PC-3 (cell line): Measurements from ENCODE around the gene MAD1L1. TPM values are rescaled to one million over a fixed set of nuclear protein-coding genes. Genes with fewer than 3 reads are reported as not detected.

ENCODE experiments used
- ATAC-seq: fragments of 200-7000 bp; cut with Tn5 transposase; 2 replicates; pipeline ENCODE4 v1.9.1; 2020; ENCODE audit warnings: mild to moderate bottlenecking, moderate library complexity
- BruUV-seq: library from RNA; stranded (reverse); fragments of 400-500 nt; replicated peaks from 2 replicates; lab custom pipeline; 2021; lab: Mats Ljungman, UMichigan
- CTCF ChIA-PET: fragments of 300-600 bp; sonication (Branson Sonifier 250); formaldehyde crosslinking; loops from one replicate; lab custom pipeline; 2022; ENCODE audit warnings: antibody characterized with exemption; lab: Charles Lee
- POLR2A ChIA-PET: fragments of 300-600 bp; sonication (Branson Sonifier 250); formaldehyde crosslinking; loops from one replicate; lab custom pipeline; 2022; ENCODE audit warnings: antibody characterized with exemption; ENCODE audit not compliant: unreplicated experiment; lab: Charles Lee
- DNase-seq: peaks from one replicate; pipeline ENCODE4 v3.0.0-alpha.2; 2015
- H2AFZ ChIP-seq: fragments of 300-600 bp; sonication (generic); 2 replicates; pipeline ENCODE4 v1.6.0; 2016; ENCODE audit warnings: antibody characterized with exemption, low read length
- H3F3A ChIP-seq: fragments of 300-600 bp; sonication (generic); one replicate; pipeline ENCODE4 v1.6.0; 2017; ENCODE audit warnings: antibody characterized with exemption, low read length, control low read depth, mild to moderate bottlenecking; ENCODE audit not compliant: unreplicated experiment
- H3K27ac ChIP-seq: fragments of 300-600 bp; sonication (generic); 2 replicates; pipeline ENCODE4 v1.5.1; 2016; ENCODE audit warnings: mild to moderate bottlenecking, low read length
- H3K27me3 ChIP-seq: fragments of 300-600 bp; sonication (generic); 2 replicates; pipeline ENCODE4 v1.6.1; 2016; ENCODE audit warnings: low read length, mixed read lengths
- H3K36me3 ChIP-seq: fragments of 300-600 bp; sonication (generic); 2 replicates; pipeline ENCODE4 v1.6.1; 2016; ENCODE audit warnings: low read depth, mixed run types, low read length, mixed read lengths
- H3K4me1 ChIP-seq: fragments of 300-600 bp; sonication (generic); 2 replicates; pipeline ENCODE4 v1.5.1; 2016; ENCODE audit warnings: low read length; ENCODE audit not compliant: insufficient read depth
- H3K4me2 ChIP-seq: fragments of 300-600 bp; sonication (generic); 2 replicates; pipeline ENCODE4 v1.6.0; 2016; ENCODE audit warnings: low read length
- H3K4me3 ChIP-seq: fragments of 300-600 bp; sonication (generic); 2 replicates; pipeline ENCODE4 v1.5.1; 2016; ENCODE audit warnings: mild to moderate bottlenecking, low read length, mixed read lengths
- H3K79me2 ChIP-seq: fragments of 300-600 bp; sonication (generic); 2 replicates; pipeline ENCODE4 v1.6.1; 2017; ENCODE audit warnings: low read length, mixed read lengths
- H3K9ac ChIP-seq: fragments of 300-600 bp; sonication (generic); 2 replicates; pipeline ENCODE4 v1.6.0; 2016; ENCODE audit warnings: mild to moderate bottlenecking, low read length
- H3K9me2 ChIP-seq: fragments of 300-600 bp; sonication (generic); replicated peaks from 2 replicates; pipeline ENCODE4 v1.6.1; 2016; ENCODE audit warnings: mixed run types, low read length, mixed read lengths
- H3K9me3 ChIP-seq: fragments of 300-600 bp; sonication (generic); 2 replicates; pipeline ENCODE4 v1.6.1; 2016; ENCODE audit warnings: low read length, mixed read lengths
- H4K20me1 ChIP-seq: fragments of 300-600 bp; sonication (generic); 2 replicates; pipeline ENCODE4 v1.6.1; 2016; ENCODE audit warnings: low read length, mixed read lengths
- EZH2 ChIP-seq: fragments of 300-600 bp; sonication (generic); IDR thresholded peaks from one replicate; pipeline ENCODE4 v1.6.1; 2017; ENCODE audit warnings: antibody characterized with exemption, mild to moderate bottlenecking, low read length; ENCODE audit not compliant: unreplicated experiment
- EZH2phosphoT487 ChIP-seq: fragments of 300-600 bp; sonication (generic); IDR thresholded peaks from 2 replicates; pipeline ENCODE4 v1.6.1; 2018; ENCODE audit warnings: mild to moderate bottlenecking, antibody characterized with exemption, low read length, borderline replicate concordance
- intact Hi-C: fragments of 100-400 bp; cut with micrococcal nuclease; formaldehyde crosslinking; loops from 2 replicates; pipeline ENCODE4 v1.9.0; 2023
- total RNA-seq: library from RNA; depleted of rRNA; stranded (reverse); fragments of >200 nt; gene quantifications from 2 replicates; pipeline ENCODE4 v1.2.3, GENCODE V29; 2014
- TF ChIP-seq, protein P1 (sequence below): fragments of 300-600 bp; sonication (generic); conservative IDR thresholded peaks from 2 replicates; pipeline ENCODE4 v1.5.1; 2017; ENCODE audit warnings: antibody characterized with exemption, low read depth, mild to moderate bottlenecking, low read length

MAD1L1 gene
- total RNA-seq, 1 experiment from 2014 or later, result 88.4 TPM

DNA sequence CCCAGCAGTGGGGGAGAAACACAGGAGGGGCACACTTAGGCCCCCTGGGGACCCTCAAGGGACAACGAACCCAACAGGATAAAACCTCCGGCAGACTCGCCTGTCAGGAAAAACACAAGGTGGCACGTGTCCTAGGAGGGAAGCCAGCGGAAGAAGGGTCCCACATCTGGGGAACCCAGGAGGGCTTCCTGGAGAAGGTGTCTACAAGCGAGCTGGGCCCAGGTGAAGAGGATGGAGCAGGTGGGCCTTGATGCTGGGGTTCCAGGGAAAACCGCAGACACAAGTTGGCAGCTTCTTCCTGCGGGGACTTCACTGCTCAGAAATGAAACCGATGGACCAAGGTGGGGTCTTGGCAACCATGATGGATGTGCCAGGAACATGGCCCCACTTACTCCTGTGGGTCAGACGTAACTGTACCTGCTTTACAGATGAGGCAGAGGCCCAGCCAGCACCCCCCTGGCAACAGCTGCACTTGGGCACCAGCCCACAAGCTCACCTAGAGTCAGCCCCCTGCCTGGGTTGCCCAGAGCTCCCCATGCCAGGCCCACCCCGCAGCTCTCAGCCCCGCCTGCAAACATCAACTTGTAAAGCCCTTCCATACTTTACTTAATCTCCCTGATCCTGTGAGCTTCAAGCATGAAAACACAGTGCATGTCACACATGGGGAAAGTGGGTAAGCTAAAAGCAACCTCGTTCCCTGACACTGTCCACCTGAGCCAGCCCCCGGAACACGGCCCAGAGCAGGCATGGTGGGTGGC lies 337.7 kb downstream of the MAD1L1 start:
- no peaks in the 10 kb centered on the region for H3K27me3 ChIP-seq
- ATAC-seq, result no peak
- no peak overlapping the region for H3K9ac ChIP-seq
- H3K9me3 ChIP-seq, result no peaks in the 10 kb centered on the region
- no peak overlapping the region for H3K4me3 ChIP-seq
- intact Hi-C loops, result no loop called here
- H3K27ac ChIP-seq, result no peak overlapping the region
- no peaks in the 10 kb centered on the region for H3F3A ChIP-seq
- CTCF ChIA-PET, result no interaction called here
- H2AFZ ChIP-seq, result no peak overlapping the region
- H3K79me2 ChIP-seq, result no peaks in the 10 kb centered on the region
- POLR2A ChIA-PET, result no interaction called here
- H3K36me3 ChIP-seq, result no peaks in the 10 kb centered on the region
- H3K4me1 ChIP-seq, result 0 out of 2 replicates have a peak, but pooled peaks cover 3% of the 10 kb centered on the region
- no peaks in the 10 kb centered on the region for H3K9me2 ChIP-seq
- no peak for DNase-seq
- H3K4me2 ChIP-seq, result no peak overlapping the region
- TF ChIP-seq, protein P1, sequence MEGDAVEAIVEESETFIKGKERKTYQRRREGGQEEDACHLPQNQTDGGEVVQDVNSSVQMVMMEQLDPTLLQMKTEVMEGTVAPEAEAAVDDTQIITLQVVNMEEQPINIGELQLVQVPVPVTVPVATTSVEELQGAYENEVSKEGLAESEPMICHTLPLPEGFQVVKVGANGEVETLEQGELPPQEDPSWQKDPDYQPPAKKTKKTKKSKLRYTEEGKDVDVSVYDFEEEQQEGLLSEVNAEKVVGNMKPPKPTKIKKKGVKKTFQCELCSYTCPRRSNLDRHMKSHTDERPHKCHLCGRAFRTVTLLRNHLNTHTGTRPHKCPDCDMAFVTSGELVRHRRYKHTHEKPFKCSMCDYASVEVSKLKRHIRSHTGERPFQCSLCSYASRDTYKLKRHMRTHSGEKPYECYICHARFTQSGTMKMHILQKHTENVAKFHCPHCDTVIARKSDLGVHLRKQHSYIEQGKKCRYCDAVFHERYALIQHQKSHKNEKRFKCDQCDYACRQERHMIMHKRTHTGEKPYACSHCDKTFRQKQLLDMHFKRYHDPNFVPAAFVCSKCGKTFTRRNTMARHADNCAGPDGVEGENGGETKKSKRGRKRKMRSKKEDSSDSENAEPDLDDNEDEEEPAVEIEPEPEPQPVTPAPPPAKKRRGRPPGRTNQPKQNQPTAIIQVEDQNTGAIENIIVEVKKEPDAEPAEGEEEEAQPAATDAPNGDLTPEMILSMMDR, result no peak
- TF ChIP-seq EZH2phosphoT487 (no peak), EZH2 (no peak)
- BruUV-seq, result no TSS peak
- no peaks in the 10 kb centered on the region for H4K20me1 ChIP-seq

DNA sequence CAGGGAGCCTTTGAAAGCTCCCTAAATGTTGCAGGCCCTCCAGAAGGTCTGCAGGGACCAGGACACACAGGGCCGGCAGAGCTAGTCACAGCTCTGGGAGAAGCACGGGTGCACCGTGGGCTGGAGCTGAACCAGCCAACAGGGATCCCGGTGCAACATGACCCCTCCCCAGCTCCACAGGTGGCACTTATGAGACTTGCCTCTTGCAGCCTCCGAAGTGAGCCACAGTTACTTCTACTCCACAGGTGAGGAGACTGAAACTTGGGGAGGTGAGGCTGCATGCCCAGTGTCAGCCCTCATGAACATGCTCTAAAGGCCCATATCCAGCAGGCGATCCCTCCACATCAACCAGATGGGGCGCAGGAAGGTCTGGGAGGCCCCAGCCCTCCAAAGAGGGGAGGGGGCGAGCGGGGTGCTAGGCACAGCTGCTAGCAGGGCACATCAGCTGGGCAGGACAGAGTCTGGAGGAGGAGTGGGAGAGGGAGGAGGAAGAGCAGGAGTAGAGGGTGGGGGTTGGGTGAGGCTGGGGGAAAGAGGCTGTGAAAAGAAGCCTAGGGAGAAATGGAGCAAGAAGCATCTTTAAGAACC lies 338.3 kb downstream of the MAD1L1 start:
- no peak for DNase-seq
- H3K27me3 ChIP-seq, result no peaks in the 10 kb centered on the region
- no peaks in the 10 kb centered on the region for H3F3A ChIP-seq
- no peak overlapping the region for H2AFZ ChIP-seq
- ATAC-seq, result no peak
- TF ChIP-seq, protein P1, result no peak
- no peak for TF ChIP-seq EZH2
- TF ChIP-seq EZH2phosphoT487, result no peak
- ChIA-PET CTCF (no interaction called here), POLR2A (no interaction called here)
- H4K20me1 ChIP-seq, result no peaks in the 10 kb centered on the region
- 0 out of 2 replicates have a peak, but pooled peaks cover 3% of the 10 kb centered on the region for H3K4me1 ChIP-seq
- no peaks in the 10 kb centered on the region for H3K9me2 ChIP-seq
- BruUV-seq, result no TSS peak
- H3K4me3 ChIP-seq, result no peak overlapping the region
- H3K4me2 ChIP-seq, result no peak overlapping the region
- H3K9me3 ChIP-seq, result no peaks in the 10 kb centered on the region
- H3K27ac ChIP-seq, result no peak overlapping the region
- intact Hi-C loops, result no loop called here
- H3K79me2 ChIP-seq, result no peaks in the 10 kb centered on the region
- no peak overlapping the region for H3K9ac ChIP-seq
- no peaks in the 10 kb centered on the region for H3K36me3 ChIP-seq

DNA sequence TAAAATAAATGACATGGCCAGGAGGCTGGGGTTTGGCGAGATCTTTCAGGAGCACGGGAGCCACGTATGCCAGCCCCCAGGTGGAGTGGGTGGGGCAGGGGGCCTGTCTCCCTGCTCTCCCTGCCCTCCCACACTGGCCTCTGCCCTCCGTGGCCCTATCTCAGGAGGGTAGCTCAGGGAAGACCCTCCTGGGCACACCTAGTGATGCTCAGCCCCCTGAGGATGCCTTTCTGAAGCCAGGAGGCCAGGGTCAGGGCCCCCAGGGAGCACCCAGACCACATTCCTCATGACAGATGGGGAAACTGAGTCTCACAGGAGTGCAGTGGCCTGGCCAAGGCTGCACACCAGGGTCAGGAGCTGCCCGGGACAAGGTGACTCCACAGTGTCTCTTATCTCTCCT lies 339.3 kb downstream of the MAD1L1 start:
- Histone ChIP-seq H3K27me3 (no peaks in the 10 kb centered on the region), H3K4me3 (no peak overlapping the region), H3F3A (no peaks in the 10 kb centered on the region), H3K27ac (no peak overlapping the region), H4K20me1 (no peaks in the 10 kb centered on the region), H3K4me2 (no peak overlapping the region), H3K36me3 (peaks cover 4% of the 10 kb centered on the region; the same call in 1 of the 2 replicates), H2AFZ (no peak overlapping the region), H3K9ac (no peak overlapping the region), H3K9me3 (no peaks in the 10 kb centered on the region), H3K4me1 (0 out of 2 replicates have a peak, but pooled peaks cover 3% of the 10 kb centered on the region), H3K9me2 (no peaks in the 10 kb centered on the region), H3K79me2 (no peaks in the 10 kb centered on the region)
- no TSS peak for BruUV-seq
- TF ChIP-seq, protein P1, result no peak
- no peak for TF ChIP-seq EZH2phosphoT487
- TF ChIP-seq EZH2, result no peak
- ChIA-PET CTCF (no interaction called here), POLR2A (no interaction called here)
- DNase-seq, result no peak
- intact Hi-C loops, result no loop called here
- no peak for ATAC-seq
